Purkinje cell (primary cell): ENCODE data around the gene PRKCB. TPM values are rescaled to one million over a fixed set of nuclear protein-coding genes. Genes with fewer than 3 reads are reported as not detected.

Experiments used
- polyA plus RNA-seq: library from polyadenylated mRNA; unstranded; fragments of >200 nt; fragmentation: Nextera tagmentation; gene quantifications from 2 replicates; pipeline ENCODE4 v1.2.1, GENCODE V29; 2014

Gene PRKCB
- polyA plus RNA-seq: 3.5 and 47.9 TPM in 2 replicates

GRCh38 chr16:23835390-23836077 lies at the start of gene PRKCB:
PRKCB (plus strand) TSS chr16:23835983.

GRCh38 chr16:24255456-24256371 lies 419.9 kb downstream of the PRKCB start, which contains the start of gene CACNG3:
CACNG3 (plus strand) TSS chr16:24256335; CDS start chr16:24256755, 420 bp downstream.

Other genes starting within 250 kb of the PRKCB start
- 471 and 500 TPM in 2 replicates for gene NDUFAB1, start 239.7 kb upstream of the PRKCB start, polyA plus RNA-seq
- 3.6 and 5.0 TPM in 2 replicates for gene PALB2, start 194.7 kb upstream of the PRKCB start, polyA plus RNA-seq
- gene DCTN5, start 194.5 kb upstream of the PRKCB start, polyA plus RNA-seq: 12.8 and 13.3 TPM in 2 replicates
- gene PLK1, start 157.1 kb upstream of the PRKCB start, polyA plus RNA-seq: 0.15 and 0.69 TPM in 2 replicates
- not detected in 2 replicates for gene ERN2, start 122.8 kb upstream of the PRKCB start, polyA plus RNA-seq
- gene CHP2, start 81.0 kb upstream of the PRKCB start, polyA plus RNA-seq: not detected in 2 replicates